Activated naive CD4-positive, alpha-beta T cell treated with anti-CD3 and anti-CD28 coated beads for 36 hours (primary cell): ENCODE data around the gene CACNB4. TPM values are rescaled to one million over a fixed set of nuclear protein-coding genes. Genes with fewer than 3 reads are reported as not detected.

Experiments
- CTCF ChIA-PET: fragments of 350-600 bp; sonication (Branson Sonifier 250); formaldehyde crosslinking; loops from one replicate; lab custom pipeline; 2021; ENCODE audit warnings: antibody characterized with exemption; lab: Charles Lee
- DNase-seq: peaks from one replicate; pipeline ENCODE4 v3.0.0-alpha.2; 2020
- H3K27ac Mint-ChIP-seq: one replicate; pipeline ENCODE4 v1.8.0; 2021; ENCODE audit warnings: mild to moderate bottlenecking, mixed read lengths
- H3K27me3 Mint-ChIP-seq: one replicate; pipeline ENCODE4 v1.8.0; 2021; ENCODE audit warnings: low read depth, mixed read lengths
- H3K36me3 Mint-ChIP-seq: one replicate; pipeline ENCODE4 v1.8.0; 2021; ENCODE audit warnings: low read depth, mixed read lengths
- H3K4me1 Mint-ChIP-seq: one replicate; pipeline ENCODE4 v1.8.0; 2021; ENCODE audit warnings: low read depth, mixed read lengths
- H3K4me3 Mint-ChIP-seq: one replicate; pipeline ENCODE4 v1.8.0; 2021; ENCODE audit warnings: mild to moderate bottlenecking, moderate library complexity, mixed read lengths
- H3K9me3 Mint-ChIP-seq: one replicate; pipeline ENCODE4 v1.8.0; 2021; ENCODE audit warnings: mixed read lengths
- intact Hi-C: fragments of 100-400 bp; cut with micrococcal nuclease; formaldehyde crosslinking; loops from one replicate; pipeline ENCODE4 v1.15.1; 2023
- total RNA-seq, 2 experiments: library from RNA; stranded (reverse); gene quantifications; one replicate each; pipeline ENCODE4 v1.2.3, GENCODE V29; 2021

CACNB4 gene
- total RNA-seq, 2 experiments from 2014 or later: 0.10 to 0.15 TPM

DNA sequence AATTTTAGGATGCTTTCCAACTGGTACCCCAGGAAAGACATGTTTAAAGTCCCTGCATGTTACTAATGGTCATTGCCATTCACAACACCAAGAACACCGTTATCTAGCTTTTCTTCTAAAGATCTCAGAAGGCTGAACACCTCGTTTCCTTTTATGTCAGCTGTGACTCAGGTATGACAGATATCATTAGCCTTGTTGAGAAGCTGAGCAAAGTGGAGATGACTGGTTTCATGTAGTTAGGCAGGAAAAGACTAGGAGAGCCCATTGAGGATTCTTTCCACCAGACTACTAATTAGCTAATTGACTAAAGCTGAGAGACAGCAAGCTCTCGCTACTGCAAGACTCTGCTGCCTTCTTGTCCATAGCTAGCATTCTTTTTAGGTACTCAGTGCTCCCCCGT lies 238.6 kb downstream of the CACNB4 start:
- H3K27ac Mint-ChIP-seq: no peak overlapping the region
- DNase-seq: no peak
- no peaks in the 10 kb centered on the region for H3K4me1 Mint-ChIP-seq
- intact Hi-C loops: no loop called here
- no peak overlapping the region for H3K4me3 Mint-ChIP-seq
- no peaks in the 10 kb centered on the region for H3K36me3 Mint-ChIP-seq
- no peaks in the 10 kb centered on the region for H3K9me3 Mint-ChIP-seq
- H3K27me3 Mint-ChIP-seq: no peaks in the 10 kb centered on the region
- CTCF ChIA-PET: interaction anchor here (1.2 kb wide), 1 partner anchor 13 kb away, joined by 3 read pairs; no protein-coding TSS in a partner anchor

DNA sequence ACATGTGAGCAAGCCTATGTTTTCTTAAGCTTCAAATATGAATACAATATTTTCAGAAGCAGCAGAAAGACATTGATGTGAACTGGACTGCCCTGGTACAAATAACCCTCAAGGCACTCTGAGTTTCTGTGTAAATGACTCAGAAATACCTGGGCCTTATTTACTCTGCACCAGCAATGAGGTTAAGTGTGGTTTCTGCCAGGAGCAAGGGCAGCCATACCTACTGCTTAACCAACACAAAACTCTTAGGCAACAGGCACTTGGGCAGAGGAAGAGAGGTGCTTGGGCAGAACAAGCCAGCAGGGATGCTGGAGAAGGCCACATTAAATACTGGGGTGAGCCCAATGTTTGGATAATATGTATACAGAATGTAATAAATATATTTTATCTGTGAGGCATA lies 241.2 kb downstream of the CACNB4 start:
- Mint-ChIP-seq H3K27me3 (no peaks in the 10 kb centered on the region), H3K4me3 (no peak overlapping the region), H3K27ac (no peak overlapping the region), H3K9me3 (no peaks in the 10 kb centered on the region), H3K4me1 (no peaks in the 10 kb centered on the region), H3K36me3 (no peaks in the 10 kb centered on the region)
- DNase-seq: no peak
- CTCF ChIA-PET: no interaction called here
- intact Hi-C loops: no loop called here

DNA sequence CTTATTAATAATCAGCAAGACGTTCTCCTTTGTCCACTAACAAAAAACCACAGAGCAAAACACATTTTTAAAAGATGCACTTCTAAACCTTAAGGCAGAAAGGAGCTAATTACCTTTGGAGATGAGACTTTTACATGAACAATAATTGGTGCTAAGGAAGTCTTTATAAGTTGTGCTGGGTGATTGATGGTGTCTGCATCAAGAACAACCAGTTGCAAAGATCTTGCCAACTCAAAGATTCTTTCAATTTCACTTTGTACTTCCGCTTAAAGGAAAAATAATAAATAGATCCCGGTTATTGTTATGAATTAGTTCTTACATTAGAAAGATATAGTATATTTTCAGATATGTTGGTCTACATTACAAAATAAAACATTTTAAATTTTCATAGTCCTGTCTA lies 243.7 kb downstream of the CACNB4 start:
- CTCF ChIA-PET: no interaction called here

DNA sequence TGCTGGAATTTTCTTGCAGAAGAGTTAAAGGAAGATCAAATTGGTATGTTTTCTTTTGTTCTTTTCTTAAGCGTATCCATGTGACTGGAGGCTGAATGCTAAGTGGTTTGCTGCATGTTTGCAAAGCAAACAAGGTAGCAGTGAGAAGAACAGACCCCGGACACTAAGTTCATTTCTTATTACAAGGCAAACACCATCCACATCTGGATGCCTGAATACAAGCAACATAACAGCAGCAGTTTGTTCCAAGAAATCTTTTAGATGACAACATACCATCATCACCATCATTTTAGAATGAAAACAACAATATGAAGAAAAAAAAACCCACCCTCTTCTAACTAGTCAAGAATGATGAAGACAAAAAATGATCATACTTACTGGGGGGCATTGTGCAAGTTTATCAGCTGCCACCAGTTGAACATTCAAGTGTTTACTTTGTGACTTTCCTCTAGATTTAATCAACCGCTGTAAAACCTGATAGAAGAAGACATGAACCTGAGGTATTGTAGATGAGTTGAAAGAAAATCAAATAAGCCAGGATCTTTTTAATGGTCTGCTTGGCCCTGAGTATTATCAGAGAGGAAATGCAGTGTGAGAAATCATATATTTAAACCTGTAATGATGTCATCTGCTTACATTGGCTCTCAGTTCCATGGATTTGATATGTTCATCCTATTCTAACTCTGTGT lies 245.6 kb downstream of the CACNB4 start:
- Mint-ChIP-seq H3K4me1 (no peaks in the 10 kb centered on the region), H3K9me3 (no peaks in the 10 kb centered on the region), H3K27me3 (no peaks in the 10 kb centered on the region), H3K4me3 (no peak overlapping the region), H3K27ac (no peak overlapping the region), H3K36me3 (no peaks in the 10 kb centered on the region)
- no peak for DNase-seq
- CTCF ChIA-PET: no interaction called here
- intact Hi-C loops: no loop called here

More for the DNA sequence above, 243.7 kb downstream of the CACNB4 start:
- intact Hi-C loops: no loop called here
- Mint-ChIP-seq H3K4me1 (no peaks in the 10 kb centered on the region), H3K9me3 (no peaks in the 10 kb centered on the region), H3K27me3 (no peaks in the 10 kb centered on the region), H3K36me3 (no peaks in the 10 kb centered on the region), H3K27ac (no peak overlapping the region), H3K4me3 (no peak overlapping the region)
- no peak for DNase-seq

DNA sequence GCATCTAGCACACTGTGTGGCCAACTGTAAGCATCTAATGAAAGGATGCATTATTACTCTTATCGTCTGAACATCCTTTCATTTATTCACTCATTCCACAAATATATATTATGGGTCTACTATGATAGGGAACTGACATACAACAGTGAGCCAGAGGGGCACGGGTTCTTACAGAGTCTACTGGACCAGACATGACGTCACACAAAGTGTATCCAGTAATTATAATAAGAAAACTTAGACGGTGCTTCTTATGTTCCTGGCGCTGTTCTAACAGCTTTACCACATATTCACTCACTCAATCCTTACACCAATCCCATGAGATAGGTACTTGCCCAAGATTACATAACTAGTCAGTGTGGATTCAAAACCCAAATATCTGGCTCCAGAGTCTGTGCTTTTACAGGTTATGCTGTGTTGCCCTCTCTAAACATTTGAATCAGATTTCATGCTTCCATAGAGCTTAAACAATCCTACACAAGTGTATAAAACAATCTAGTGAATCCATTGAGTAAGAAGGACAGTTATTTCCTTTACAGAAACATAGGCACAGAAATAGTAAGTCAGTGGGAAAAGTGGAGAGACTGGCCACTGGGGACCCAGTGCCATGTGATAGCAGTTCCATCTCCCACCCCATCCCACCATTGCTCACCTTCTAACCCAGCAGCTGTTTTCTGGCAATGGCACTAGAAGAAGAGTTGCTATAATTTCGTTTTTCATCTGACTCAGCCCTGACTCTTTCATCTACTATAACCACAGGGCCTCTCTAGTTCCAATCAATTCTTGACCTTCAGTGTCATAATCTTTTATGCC lies 246.4 kb downstream of the CACNB4 start:
- CTCF ChIA-PET: no interaction called here
- intact Hi-C loops: no loop called here
- no peaks in the 10 kb centered on the region for H3K36me3 Mint-ChIP-seq

DNA sequence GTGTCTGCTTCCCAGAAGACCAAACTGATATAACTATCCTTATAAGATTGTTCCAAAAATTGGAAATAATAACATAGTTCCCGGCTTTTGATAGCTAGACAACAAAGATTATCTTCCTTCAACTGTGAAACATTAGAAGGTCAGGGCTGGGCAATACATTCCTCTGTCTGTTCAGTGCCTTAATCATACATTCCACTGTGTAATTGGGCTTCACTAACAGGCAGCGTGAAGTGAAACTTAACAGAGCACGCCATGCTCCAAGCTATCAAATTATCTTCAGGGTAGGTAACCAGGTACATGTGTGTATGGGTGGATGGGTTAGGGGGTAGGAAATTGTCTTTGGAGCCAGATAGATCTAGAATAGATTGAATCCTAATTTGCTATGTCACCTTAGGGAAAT lies 247.1 kb downstream of the CACNB4 start:
- Mint-ChIP-seq H3K27me3 (peaks cover 2% of the 10 kb centered on the region), H3K36me3 (no peaks in the 10 kb centered on the region), H3K9me3 (no peaks in the 10 kb centered on the region), H3K4me3 (no peak overlapping the region), H3K4me1 (no peaks in the 10 kb centered on the region), H3K27ac (no peak overlapping the region)
- CTCF ChIA-PET: interaction anchor here (0.7 kb wide), 1 partner anchor 12 kb away, joined by 3 read pairs; no protein-coding TSS in a partner anchor
- intact Hi-C loops: no loop called here
- DNase-seq: no peak

More for the DNA sequence above, 246.4 kb downstream of the CACNB4 start:
- Mint-ChIP-seq H3K4me3 (no peak overlapping the region), H3K4me1 (no peaks in the 10 kb centered on the region), H3K27ac (no peak overlapping the region), H3K9me3 (no peaks in the 10 kb centered on the region), H3K27me3 (peaks cover 2% of the 10 kb centered on the region)
- no peak for DNase-seq

DNA sequence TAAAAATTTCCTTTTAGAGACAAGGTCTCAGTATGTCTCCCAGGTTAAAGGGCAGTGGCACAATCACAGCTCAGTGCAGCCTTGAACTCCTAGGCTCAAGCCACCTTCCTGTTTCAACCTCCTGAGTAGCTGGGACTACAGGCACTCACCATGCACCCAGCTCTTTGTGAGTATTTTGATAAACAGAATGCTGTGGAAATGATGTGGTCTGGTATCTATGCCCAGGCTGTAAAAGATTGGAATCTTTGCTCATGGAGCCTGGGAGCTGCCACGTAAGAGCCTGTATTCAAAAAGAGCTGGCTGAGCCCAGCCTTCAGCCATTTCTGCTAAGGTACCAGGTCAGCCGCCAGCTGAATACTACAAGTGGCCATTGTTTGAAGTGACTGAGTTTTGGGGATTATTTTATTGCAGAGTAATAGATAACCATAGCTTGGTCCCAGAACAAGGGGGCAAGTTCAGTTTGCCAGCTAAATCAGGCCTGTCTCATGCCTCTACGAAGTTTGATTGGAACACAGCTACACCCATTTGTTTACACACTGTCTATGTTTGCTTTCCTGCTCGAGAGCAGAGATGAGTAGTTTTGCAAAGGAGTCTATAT lies 249.3 kb downstream of the CACNB4 start:
- Mint-ChIP-seq H3K4me1 (no peaks in the 10 kb centered on the region), H3K27ac (no peak overlapping the region), H3K9me3 (no peaks in the 10 kb centered on the region), H3K36me3 (no peaks in the 10 kb centered on the region), H3K4me3 (no peak overlapping the region), H3K27me3 (peaks cover 5% of the 10 kb centered on the region)
- DNase-seq: no peak
- intact Hi-C loops: no loop called here
- CTCF ChIA-PET: interaction anchor here (0.5 kb wide), 1 partner anchor 46 kb away, joined by 4 read pairs; no protein-coding TSS in a partner anchor

DNA sequence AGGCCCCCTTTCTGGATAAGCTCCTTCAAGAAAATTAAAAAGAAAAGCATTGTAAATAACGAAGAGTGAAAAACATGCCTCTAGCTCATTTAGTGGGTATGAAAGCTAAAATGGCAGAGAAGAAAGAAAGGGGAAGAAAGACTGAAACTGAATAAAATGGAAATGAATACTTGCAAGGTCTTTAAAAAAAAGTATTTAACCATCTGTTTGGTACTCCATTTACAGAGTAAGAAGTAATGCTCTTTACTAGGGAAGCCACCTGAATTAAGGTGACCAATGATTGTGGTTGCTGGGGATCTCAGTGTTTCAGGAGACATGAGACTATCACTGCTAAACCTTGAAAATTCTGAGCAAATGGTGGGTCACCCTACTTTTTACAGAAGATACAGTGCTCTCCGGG lies 253.0 kb downstream of the CACNB4 start:
- CTCF ChIA-PET: no interaction called here
- DNase-seq: no peak
- Mint-ChIP-seq H3K4me1 (no peaks in the 10 kb centered on the region), H3K27ac (no peak overlapping the region), H3K27me3 (peaks cover 5% of the 10 kb centered on the region), H3K9me3 (no peaks in the 10 kb centered on the region), H3K36me3 (no peaks in the 10 kb centered on the region), H3K4me3 (no peak overlapping the region)
- intact Hi-C loops: no loop called here

DNA sequence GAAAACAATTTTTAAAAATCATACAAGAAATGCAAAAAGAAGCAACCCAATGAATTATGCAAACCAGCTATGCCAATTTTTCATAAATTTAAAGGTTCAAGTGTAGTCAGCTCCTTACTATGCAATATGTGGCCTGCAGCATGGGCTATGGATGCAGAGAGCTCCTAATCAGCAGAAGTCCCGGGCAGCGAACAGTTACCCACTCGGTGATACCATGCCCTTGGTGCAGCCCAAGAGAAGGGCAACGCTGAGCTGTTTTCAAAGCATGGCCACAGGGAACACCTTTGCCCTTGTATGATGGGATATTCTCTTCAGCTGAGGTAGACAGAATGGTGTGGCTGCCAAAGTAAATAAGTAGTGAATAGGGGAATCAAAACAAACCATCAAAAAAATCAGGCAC lies 253.4 kb downstream of the CACNB4 start:
- CTCF ChIA-PET: no interaction called here
- Mint-ChIP-seq H3K27me3 (peaks cover 5% of the 10 kb centered on the region), H3K9me3 (no peaks in the 10 kb centered on the region), H3K4me1 (no peaks in the 10 kb centered on the region), H3K27ac (no peak overlapping the region), H3K4me3 (no peak overlapping the region), H3K36me3 (no peaks in the 10 kb centered on the region)
- no peak for DNase-seq
- intact Hi-C loops: no loop called here

DNA sequence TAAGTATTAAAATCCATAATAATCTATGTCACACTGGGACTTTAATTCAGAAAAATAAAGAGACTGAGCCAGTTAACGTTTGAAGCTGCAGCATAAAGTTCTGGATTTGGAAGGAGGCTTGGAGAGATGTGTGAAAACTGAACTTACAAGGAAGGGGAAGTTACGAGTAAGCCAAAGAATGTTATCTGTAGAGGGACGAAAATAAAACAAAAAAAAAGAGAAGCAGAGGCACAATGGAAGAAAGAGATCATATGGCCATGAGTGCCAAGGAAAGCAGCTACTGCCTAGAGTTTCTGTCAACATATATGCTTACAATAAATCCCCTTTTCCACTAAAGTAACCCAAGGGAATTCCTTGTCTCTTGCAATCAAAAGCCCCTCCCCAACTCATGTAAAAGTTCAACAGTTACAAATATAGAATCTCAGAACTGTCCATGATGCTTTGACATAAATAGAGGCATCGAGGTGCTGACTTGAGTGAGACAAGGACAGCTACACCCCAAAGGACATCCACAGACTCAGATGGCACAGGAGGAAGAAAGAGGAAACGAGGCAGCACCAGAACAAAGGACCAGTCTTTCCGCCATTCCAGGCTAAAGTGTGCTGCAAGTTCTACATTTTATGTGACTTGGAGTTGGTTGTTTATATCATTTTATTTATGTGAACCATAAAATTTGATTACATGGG lies 254.5 kb downstream of the CACNB4 start:
- H3K4me3 Mint-ChIP-seq: no peak overlapping the region
- H3K4me1 Mint-ChIP-seq: no peaks in the 10 kb centered on the region
- DNase-seq: no peak
- intact Hi-C loops: no loop called here
- no peak overlapping the region for H3K27ac Mint-ChIP-seq
- no peaks in the 10 kb centered on the region for H3K9me3 Mint-ChIP-seq
- CTCF ChIA-PET: no interaction called here
- no peaks in the 10 kb centered on the region for H3K36me3 Mint-ChIP-seq
- peaks cover 5% of the 10 kb centered on the region for H3K27me3 Mint-ChIP-seq

DNA sequence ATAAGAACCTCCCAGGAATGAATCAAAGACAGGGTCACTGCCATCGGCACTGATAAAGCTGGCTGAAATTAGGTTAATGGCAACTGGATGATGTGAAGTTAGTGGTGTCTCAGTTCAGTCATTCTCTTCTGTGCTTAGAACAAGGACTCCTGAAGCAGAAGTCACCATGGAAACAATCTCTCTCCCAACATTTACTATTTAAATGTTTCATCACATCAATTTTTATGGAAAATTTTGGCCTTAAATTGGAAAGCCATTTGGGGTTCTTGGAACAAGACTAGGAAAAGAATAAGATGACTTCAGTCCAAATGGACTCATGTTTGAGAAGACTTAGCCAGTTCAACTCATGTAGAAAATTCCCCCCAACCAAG lies 255.2 kb downstream of the CACNB4 start:
- no peak overlapping the region for H3K27ac Mint-ChIP-seq
- CTCF ChIA-PET: no interaction called here
- no peaks in the 10 kb centered on the region for H3K36me3 Mint-ChIP-seq
- no peaks in the 10 kb centered on the region for H3K4me1 Mint-ChIP-seq
- peaks cover 5% of the 10 kb centered on the region for H3K27me3 Mint-ChIP-seq
- intact Hi-C loops: no loop called here
- H3K4me3 Mint-ChIP-seq: no peak overlapping the region
- DNase-seq: no peak
- H3K9me3 Mint-ChIP-seq: no peaks in the 10 kb centered on the region
